ENCODE data around the gene ADAMTS14. TPM values are rescaled to one million over a fixed set of nuclear protein-coding genes. Genes with fewer than 3 reads are reported as not detected.

ADAMTS14 gene
- total RNA-seq, 1 donor from 2014 or later = 4.1 TPM

GRCh38 chr10:70759781-70760180 is 87.5 kb downstream of the ADAMTS14 start:
- Mint-ChIP-seq H3K36me3 (no peaks in the 10 kb centered on the region), H3K27me3 (ENCODE audit: low read depth) (no peaks in the 10 kb centered on the region), H3K4me3 (no peak overlapping the region), H3K27ac (no peak overlapping the region), H3K9me3 (no peaks in the 10 kb centered on the region), H3K4me1 (peaks cover 5% of the 10 kb centered on the region)
- no peak for DNase-seq (ENCODE audit: low spot score in 2 of 2, unreplicated experiment in 2 of 2)
- TF ChIP-seq CTCF (IDR thresholded peaks at IDR 0.05; ENCODE audit: unreplicated experiment) = no peak

GRCh38 chr10:70760271-70760787 is 88.0 kb downstream of the ADAMTS14 start:
- Mint-ChIP-seq H3K4me3 (no peak overlapping the region), H3K9me3 (peaks cover 4% of the 10 kb centered on the region), H3K36me3 (no peaks in the 10 kb centered on the region), H3K4me1 (no peaks in the 10 kb centered on the region), H3K27me3 (ENCODE audit: low read depth) (no peaks in the 10 kb centered on the region), H3K27ac (no peak overlapping the region)
- no peak for TF ChIP-seq CTCF (IDR thresholded peaks at IDR 0.05; ENCODE audit: unreplicated experiment)
- no peak for DNase-seq (ENCODE audit: low spot score in 2 of 2, unreplicated experiment in 2 of 2)

GRCh38 chr10:70761031-70761601 is 88.8 kb downstream of the ADAMTS14 start:
- H3K27me3 Mint-ChIP-seq (ENCODE audit: low read depth) = no peaks in the 10 kb centered on the region
- no peaks in the 10 kb centered on the region for H3K36me3 Mint-ChIP-seq
- no peak for DNase-seq (ENCODE audit: low spot score in 2 of 2, unreplicated experiment in 2 of 2)
- H3K4me3 Mint-ChIP-seq = no peak overlapping the region
- H3K4me1 Mint-ChIP-seq = no peaks in the 10 kb centered on the region
- peaks cover 8% of the 10 kb centered on the region for H3K9me3 Mint-ChIP-seq
- TF ChIP-seq CTCF (IDR thresholded peaks at IDR 0.05; ENCODE audit: unreplicated experiment) = no peak
- peak overlapping the region; percentile 12 for H3K27ac Mint-ChIP-seq

GRCh38 chr10:70761727-70762350 is 89.5 kb downstream of the ADAMTS14 start:
- Mint-ChIP-seq H3K27ac (peak overlapping the region; percentile 6), H3K4me1 (no peaks in the 10 kb centered on the region), H3K27me3 (ENCODE audit: low read depth) (no peaks in the 10 kb centered on the region), H3K4me3 (no peak overlapping the region), H3K36me3 (no peaks in the 10 kb centered on the region), H3K9me3 (peaks cover 13% of the 10 kb centered on the region)
- DNase-seq (ENCODE audit: low spot score in 2 of 2, unreplicated experiment in 2 of 2) = no peak
- TF ChIP-seq CTCF (IDR thresholded peaks at IDR 0.05; ENCODE audit: unreplicated experiment) = no peak

- Mint-ChIP-seq H3K27ac (no peak overlapping the region), H3K4me1 (no peaks in the 10 kb centered on the region), H3K4me3 (no peak overlapping the region), H3K9me3 (peaks cover 15% of the 10 kb centered on the region), H3K27me3 (ENCODE audit: low read depth) (no peaks in the 10 kb centered on the region), H3K36me3 (no peaks in the 10 kb centered on the region)
- no peak for DNase-seq (ENCODE audit: low spot score in 2 of 2, unreplicated experiment in 2 of 2)
- TF ChIP-seq CTCF (IDR thresholded peaks at IDR 0.05; ENCODE audit: unreplicated experiment) = no peak
These were observed 90.3 kb downstream of the ADAMTS14 start for GRCh38 chr10:70762441-70763175.
